SH-SY5Y (cell line): Measurements from ENCODE around the gene CDC5L.

Source experiments
- GATA2 ChIP-seq: IDR thresholded peaks from 2 replicates; pipeline ENCODE4 v1.6.1; 2011; ENCODE audit warnings: mild to moderate bottlenecking, low read depth, low read length
- GATA3 ChIP-seq: IDR thresholded peaks from 2 replicates; pipeline ENCODE4 v1.6.1; 2011; ENCODE audit warnings: low read depth, mild to moderate bottlenecking, low read length, moderate library complexity

- TF ChIP-seq GATA3 (no peak), GATA2 (no peak)
Measured at GRCh38 chr6:44361947-44362346, 25.6 kb upstream of the CDC5L start.
